Glutamatergic neuron (in vitro differentiated cells): ENCODE results near the gene YLPM1. TPM values are rescaled to one million over a fixed set of nuclear protein-coding genes. Genes with fewer than 3 reads are reported as not detected.
"Not testable (repeated sequence)": the region's sequence is repeated elsewhere in the genome, so short reads cannot be mapped to it uniquely, and the experiment has no call there.

Source experiments
- DNase-seq: peaks from one replicate; pipeline ENCODE4 v3.0.0; 2022
- H3K27ac Mint-ChIP-seq: one replicate; pipeline ENCODE4 v1.8.0; 2020; ENCODE audit warnings: mild to moderate bottlenecking, mixed read lengths, inconsistent platforms; ENCODE audit not compliant: unreplicated experiment
- H3K27me3 Mint-ChIP-seq: one replicate; pipeline ENCODE4 v1.8.0; 2020; ENCODE audit warnings: mild to moderate bottlenecking, moderate library complexity, mixed read lengths, inconsistent platforms; ENCODE audit not compliant: unreplicated experiment
- H3K36me3 Mint-ChIP-seq: one replicate; pipeline ENCODE4 v1.8.0; 2020; ENCODE audit warnings: mild to moderate bottlenecking, mixed read lengths, inconsistent platforms; ENCODE audit not compliant: unreplicated experiment
- H3K4me1 Mint-ChIP-seq: one replicate; pipeline ENCODE4 v1.8.0; 2020; ENCODE audit warnings: mild to moderate bottlenecking, low read depth, mixed read lengths, inconsistent platforms; ENCODE audit not compliant: unreplicated experiment
- H3K4me3 Mint-ChIP-seq: one replicate; pipeline ENCODE4 v1.8.0; 2020; ENCODE audit warnings: mild to moderate bottlenecking, mixed read lengths, inconsistent platforms; ENCODE audit not compliant: unreplicated experiment
- H3K9me3 Mint-ChIP-seq: one replicate; pipeline ENCODE4 v1.8.0; 2020; ENCODE audit warnings: mild to moderate bottlenecking, moderate library complexity, mixed read lengths, inconsistent platforms; ENCODE audit not compliant: unreplicated experiment
- CTCF ChIP-seq: fragments of 200-600 bp; sonication (generic); IDR thresholded peaks from one replicate; pipeline ENCODE4 v1.5.0; 2021; ENCODE audit not compliant: partially characterized antibody, unreplicated experiment
- total RNA-seq: library from RNA; stranded (reverse); fragmentation: NEBNext Ultra II Directional; extraction: Animal tissue kit (Norgen Biotek cat#: 25700); gene quantifications from one replicate; pipeline ENCODE4 v1.2.1, GENCODE V29; 2021; ENCODE audit not compliant: unreplicated experiment

The YLPM1 gene
- total RNA-seq, 1 donor from 2014 or later = 99.9 TPM

DNA sequence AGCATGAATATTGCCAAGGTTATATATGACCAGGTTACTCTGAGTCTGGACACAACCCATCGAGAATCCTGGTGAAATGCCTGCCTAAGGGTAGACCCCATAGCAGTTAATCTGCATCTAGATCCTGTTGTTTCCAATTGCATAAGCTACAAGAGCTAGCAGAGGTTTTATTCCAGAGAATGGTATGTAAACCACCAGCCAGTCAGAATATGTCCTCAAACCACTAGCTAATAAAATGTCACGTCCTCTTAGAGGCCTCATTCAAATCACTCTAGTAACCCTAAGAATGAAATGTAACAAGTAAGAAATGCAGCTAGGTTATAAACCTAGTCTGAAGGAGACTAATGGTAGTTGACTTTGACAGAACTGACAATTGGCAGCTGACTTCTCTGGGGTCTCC, 9.0 kb upstream of the YLPM1 start:
- H3K4me1 Mint-ChIP-seq = no peaks in the 10 kb centered on the region
- no peak for TF ChIP-seq CTCF
- H3K36me3 Mint-ChIP-seq = peaks cover 16% of the 10 kb centered on the region
- DNase-seq = no peak
- no peaks in the 10 kb centered on the region for H3K27me3 Mint-ChIP-seq
- H3K4me3 Mint-ChIP-seq = no peak overlapping the region
- peaks cover 2% of the 10 kb centered on the region for H3K9me3 Mint-ChIP-seq
- H3K27ac Mint-ChIP-seq = no peak overlapping the region

DNA sequence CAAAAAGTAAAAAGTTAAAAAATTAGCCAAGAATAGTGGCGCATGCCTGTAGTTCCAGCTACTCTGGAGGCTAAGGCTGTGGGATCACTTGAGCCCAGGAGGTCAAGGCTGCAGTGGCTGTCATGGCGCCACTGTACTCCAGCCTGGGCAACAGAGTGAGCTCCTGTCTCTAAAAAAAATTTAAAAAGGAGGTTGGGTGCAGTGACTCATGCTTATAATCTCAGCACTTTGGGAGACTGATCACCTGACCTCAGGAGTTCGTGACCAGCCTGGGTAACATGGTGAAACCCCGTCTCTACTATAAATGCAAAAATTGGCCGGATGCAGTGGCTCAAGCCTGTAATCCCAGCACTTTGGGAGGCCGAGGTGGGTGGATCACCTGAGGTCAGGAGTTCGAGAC, 8.2 kb upstream of the YLPM1 start:
- Mint-ChIP-seq H3K4me3 (no peak overlapping the region), H3K27ac (no peak overlapping the region), H3K27me3 (no peaks in the 10 kb centered on the region), H3K36me3 (peaks cover 16% of the 10 kb centered on the region), H3K4me1 (no peaks in the 10 kb centered on the region), H3K9me3 (peaks cover 2% of the 10 kb centered on the region)
- DNase-seq = no peak
- TF ChIP-seq CTCF = no peak

DNA sequence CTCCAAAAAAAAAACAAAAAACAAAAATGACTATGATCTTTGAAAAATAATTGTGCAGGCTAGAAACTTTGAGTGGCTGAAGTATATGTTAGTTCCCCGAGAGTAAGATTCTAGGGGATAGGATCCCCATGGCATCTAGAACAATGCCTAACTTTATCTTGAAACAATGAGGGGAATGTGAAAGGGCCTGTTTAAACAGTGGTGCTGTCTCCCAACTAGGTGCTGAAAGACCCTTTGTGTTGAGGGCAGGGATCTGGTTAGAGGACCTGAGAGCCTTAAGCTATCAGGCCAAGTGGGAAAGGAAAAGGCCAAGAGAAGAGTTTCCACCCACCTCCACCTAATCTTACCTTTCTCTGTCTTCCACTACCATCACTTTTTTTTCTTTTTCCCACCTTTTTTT, 6.8 kb upstream of the YLPM1 start:
- Mint-ChIP-seq H3K4me3 (no peak overlapping the region), H3K27ac (no peak overlapping the region), H3K27me3 (no peaks in the 10 kb centered on the region), H3K9me3 (peaks cover 2% of the 10 kb centered on the region), H3K4me1 (no peaks in the 10 kb centered on the region), H3K36me3 (peaks cover 16% of the 10 kb centered on the region)
- no peak for TF ChIP-seq CTCF
- no peak for DNase-seq

- not testable (repeated sequence) for H3K4me1 Mint-ChIP-seq, H3K27ac Mint-ChIP-seq, H3K4me3 Mint-ChIP-seq, H3K36me3 Mint-ChIP-seq, H3K27me3 Mint-ChIP-seq, H3K9me3 Mint-ChIP-seq, DNase-seq
Measured at GRCh38 chr14:74758505-74758904, 4.6 kb upstream of the YLPM1 start.

GRCh38 chr14:74763803-74764531, 851 bp downstream of the YLPM1 start:
- Mint-ChIP-seq H3K36me3 (peaks cover 4% of the 10 kb centered on the region), H3K4me1 (peaks cover 23% of the 10 kb centered on the region), H3K27ac (peak overlapping the region; percentile 86), H3K9me3 (peaks cover 4% of the 10 kb centered on the region), H3K27me3 (no peaks in the 10 kb centered on the region), H3K4me3 (peak overlapping the region; percentile 97)
- TF ChIP-seq CTCF = no peak
- no peak for DNase-seq
